ENCODE data around the gene ARID5B.
A peak's percentile ranks its signal among the peaks of the same experiment; 100 is the strongest.

Gene ARID5B

GRCh38 chr10:61993711-61994401, 92.4 kb downstream of the ARID5B start:
- in situ Hi-C loops (cut with MboI; ENCODE audit: low sequenced_read_pairs) = no loop called here
- Histone ChIP-seq H3K27me3 (ENCODE audit: low read depth) (no peaks in the 10 kb centered on the region), H3K4me3 (peak overlapping the region; percentile 1; the same call in 1 of the 2 replicates), H3K36me3 (replicated peaks) (no peaks in the 10 kb centered on the region), H3K9me3 (no peaks in the 10 kb centered on the region), H3K4me1 (peaks cover 39% of the 10 kb centered on the region)
- peak in 1 of 2 experiments; percentile 88 for DNase-seq (ENCODE audit: low spot score in 2 of 2)

- Histone ChIP-seq H3K27me3 (ENCODE audit: low read depth) (no peaks in the 10 kb centered on the region), H3K4me3 (peak overlapping the region; percentile 11), H3K36me3 (replicated peaks) (no peaks in the 10 kb centered on the region), H3K9me3 (no peaks in the 10 kb centered on the region), H3K4me1 (peaks cover 39% of the 10 kb centered on the region)
- in situ Hi-C loops (cut with MboI; ENCODE audit: low sequenced_read_pairs) = no loop called here
- DNase-seq (ENCODE audit: low spot score in 2 of 2) = peak; percentile 93 to 99
Observed at GRCh38 chr10:61994405-61995219, 93.1 kb downstream of the ARID5B start.

DNA sequence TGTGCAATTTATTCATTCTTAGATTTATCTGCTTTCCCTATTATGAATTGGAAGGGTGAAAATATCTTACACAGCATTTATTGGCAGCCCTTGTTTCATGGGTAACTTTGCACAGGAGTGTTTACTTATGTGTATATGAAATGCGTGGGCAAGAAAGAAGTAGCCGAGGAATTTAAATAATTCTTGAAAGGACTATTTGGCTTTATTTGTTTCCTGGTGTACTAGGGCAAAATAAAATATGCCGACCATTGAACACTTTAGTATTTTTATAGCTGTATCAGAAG, 93.7 kb downstream of the ARID5B start:
- H3K4me1 ChIP-seq = peaks cover 39% of the 10 kb centered on the region
- no peaks in the 10 kb centered on the region for H3K36me3 ChIP-seq (replicated peaks)
- H3K9me3 ChIP-seq = no peaks in the 10 kb centered on the region
- DNase-seq (ENCODE audit: low spot score in 2 of 2) = no peak
- H3K4me3 ChIP-seq = peak overlapping the region; percentile 11; the same call in 1 of the 2 replicates
- in situ Hi-C loops (cut with MboI; ENCODE audit: low sequenced_read_pairs) = no loop called here
- no peaks in the 10 kb centered on the region for H3K27me3 ChIP-seq (ENCODE audit: low read depth)

DNA sequence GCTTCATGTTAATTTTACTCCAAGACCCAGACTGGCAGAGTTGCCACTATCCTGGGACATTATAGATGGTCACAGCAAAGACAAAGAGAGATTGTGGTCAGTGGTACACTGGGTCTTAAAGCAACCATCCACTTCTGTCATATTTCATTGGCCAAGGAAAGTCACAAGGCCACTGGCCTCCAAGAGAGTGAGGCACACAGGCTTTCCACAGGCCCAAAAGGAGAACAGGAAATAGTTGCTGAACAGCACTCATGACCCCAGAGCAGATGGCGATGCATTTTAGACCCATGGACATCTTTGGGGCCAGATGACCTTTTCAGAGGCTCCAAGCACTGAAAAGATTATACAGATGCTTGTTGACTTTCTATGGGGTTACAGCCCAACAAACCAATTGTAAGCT, 97.4 kb downstream of the ARID5B start:
- Histone ChIP-seq H3K4me3 (no peak overlapping the region), H3K4me1 (peaks cover 18% of the 10 kb centered on the region), H3K27me3 (ENCODE audit: low read depth) (no peaks in the 10 kb centered on the region), H3K9me3 (no peaks in the 10 kb centered on the region), H3K36me3 (replicated peaks) (no peaks in the 10 kb centered on the region; the same call in 1 of the 2 replicates)
- in situ Hi-C loops (cut with MboI; ENCODE audit: low sequenced_read_pairs) = no loop called here
- DNase-seq (ENCODE audit: low spot score in 2 of 2) = no peak

DNA sequence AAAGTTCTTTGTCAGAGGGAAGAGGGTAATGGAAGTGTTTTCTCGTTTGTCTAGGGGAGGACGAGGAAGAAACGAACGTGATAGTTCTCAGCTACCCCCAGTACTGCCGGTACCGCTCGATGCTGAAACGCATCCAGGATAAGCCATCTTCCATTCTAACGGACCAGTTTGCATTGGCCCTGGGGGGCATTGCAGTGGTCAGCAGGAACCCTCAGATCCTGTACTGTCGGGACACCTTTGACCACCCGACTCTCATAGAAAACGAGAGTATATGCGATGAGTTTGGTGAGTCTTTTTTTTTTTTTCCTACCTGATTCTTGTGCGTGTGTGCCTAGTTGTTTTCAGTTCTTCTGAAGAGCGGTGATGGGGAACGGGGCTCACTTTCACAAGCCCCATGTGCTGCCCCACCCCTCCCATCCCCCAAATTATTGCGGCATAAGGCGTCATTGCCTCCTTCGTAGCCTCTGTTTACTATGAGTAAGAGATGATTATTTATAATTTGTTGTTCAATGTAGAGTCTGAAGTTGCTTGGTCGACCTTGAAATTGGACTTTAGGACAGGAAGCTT, 98.6 kb downstream of the ARID5B start:
- H3K27me3 ChIP-seq (ENCODE audit: low read depth) = no peaks in the 10 kb centered on the region
- in situ Hi-C loops (cut with MboI; ENCODE audit: low sequenced_read_pairs) = no loop called here
- H3K9me3 ChIP-seq = no peaks in the 10 kb centered on the region
- no peaks in the 10 kb centered on the region; the same call in 1 of the 2 replicates for H3K36me3 ChIP-seq (replicated peaks)
- DNase-seq (ENCODE audit: low spot score in 2 of 2) = no peak
- H3K4me1 ChIP-seq = peaks cover 10% of the 10 kb centered on the region
- H3K4me3 ChIP-seq = no peak overlapping the region

GRCh38 chr10:62000726-62001125, 99.2 kb downstream of the ARID5B start:
- H3K4me3 ChIP-seq = no peak overlapping the region
- in situ Hi-C loops (cut with MboI; ENCODE audit: low sequenced_read_pairs) = no loop called here
- no peaks in the 10 kb centered on the region; the same call in 1 of the 2 replicates for H3K36me3 ChIP-seq (replicated peaks)
- no peaks in the 10 kb centered on the region for H3K9me3 ChIP-seq
- H3K4me1 ChIP-seq = peaks cover 4% of the 10 kb centered on the region
- DNase-seq (ENCODE audit: low spot score in 2 of 2) = no peak
- H3K27me3 ChIP-seq (ENCODE audit: low read depth) = no peaks in the 10 kb centered on the region

GRCh38 chr10:62001898-62002297, 100.4 kb downstream of the ARID5B start:
- H3K27me3 ChIP-seq (ENCODE audit: low read depth) = no peaks in the 10 kb centered on the region
- H3K4me1 ChIP-seq = no peaks in the 10 kb centered on the region
- DNase-seq (ENCODE audit: low spot score in 2 of 2) = no peak
- in situ Hi-C loops (cut with MboI; ENCODE audit: low sequenced_read_pairs) = no loop called here
- no peaks in the 10 kb centered on the region for H3K9me3 ChIP-seq
- H3K4me3 ChIP-seq = no peak overlapping the region
- no peaks in the 10 kb centered on the region; the same call in 1 of the 2 replicates for H3K36me3 ChIP-seq (replicated peaks)

GRCh38 chr10:62002753-62003152, 101.3 kb downstream of the ARID5B start:
- Histone ChIP-seq H3K4me1 (no peaks in the 10 kb centered on the region), H3K36me3 (replicated peaks) (no peaks in the 10 kb centered on the region; the same call in 1 of the 2 replicates), H3K27me3 (ENCODE audit: low read depth) (no peaks in the 10 kb centered on the region), H3K9me3 (no peaks in the 10 kb centered on the region), H3K4me3 (no peak overlapping the region)
- in situ Hi-C loops (cut with MboI; ENCODE audit: low sequenced_read_pairs) = no loop called here
- no peak for DNase-seq (ENCODE audit: low spot score in 2 of 2)

- in situ Hi-C loops (cut with MboI; ENCODE audit: low sequenced_read_pairs) = no loop called here
- no peaks in the 10 kb centered on the region for H3K27me3 ChIP-seq (ENCODE audit: low read depth)
- no peaks in the 10 kb centered on the region for H3K9me3 ChIP-seq
- DNase-seq (ENCODE audit: low spot score in 2 of 2) = no peak
- H3K36me3 ChIP-seq (replicated peaks) = no peaks in the 10 kb centered on the region; the same call in 1 of the 2 replicates
- no peak overlapping the region for H3K4me3 ChIP-seq
- no peaks in the 10 kb centered on the region for H3K4me1 ChIP-seq
Observed at GRCh38 chr10:62004042-62004441, 102.5 kb downstream of the ARID5B start.

- Histone ChIP-seq H3K4me3 (no peak overlapping the region), H3K36me3 (replicated peaks) (no peaks in the 10 kb centered on the region; the same call in 1 of the 2 replicates), H3K27me3 (ENCODE audit: low read depth) (no peaks in the 10 kb centered on the region), H3K9me3 (no peaks in the 10 kb centered on the region), H3K4me1 (no peaks in the 10 kb centered on the region)
- in situ Hi-C loops (cut with MboI; ENCODE audit: low sequenced_read_pairs) = no loop called here
- no peak for DNase-seq (ENCODE audit: low spot score in 2 of 2)
Observed at GRCh38 chr10:62005281-62005680, 103.8 kb downstream of the ARID5B start.

- DNase-seq (ENCODE audit: low spot score in 2 of 2) = no peak
Observed at GRCh38 chr10:62005687-62006086, 104.2 kb downstream of the ARID5B start.

GRCh38 chr10:62007145-62007544, 105.6 kb downstream of the ARID5B start:
- Histone ChIP-seq H3K4me1 (no peaks in the 10 kb centered on the region), H3K27me3 (ENCODE audit: low read depth) (no peaks in the 10 kb centered on the region), H3K4me3 (no peak overlapping the region), H3K36me3 (replicated peaks) (no peaks in the 10 kb centered on the region; the same call in 1 of the 2 replicates), H3K9me3 (no peaks in the 10 kb centered on the region)
- DNase-seq (ENCODE audit: low spot score in 2 of 2) = no peak
- in situ Hi-C loops (cut with MboI; ENCODE audit: low sequenced_read_pairs) = no loop called here

More at GRCh38 chr10:62005687-62006086, 104.2 kb downstream of the ARID5B start:
- no peaks in the 10 kb centered on the region for H3K27me3 ChIP-seq (ENCODE audit: low read depth)
- no peak overlapping the region for H3K4me3 ChIP-seq
- no peaks in the 10 kb centered on the region; the same call in 1 of the 2 replicates for H3K36me3 ChIP-seq (replicated peaks)
- no peaks in the 10 kb centered on the region for H3K4me1 ChIP-seq
- no peaks in the 10 kb centered on the region for H3K9me3 ChIP-seq
- in situ Hi-C loops (cut with MboI; ENCODE audit: low sequenced_read_pairs) = no loop called here

DNA sequence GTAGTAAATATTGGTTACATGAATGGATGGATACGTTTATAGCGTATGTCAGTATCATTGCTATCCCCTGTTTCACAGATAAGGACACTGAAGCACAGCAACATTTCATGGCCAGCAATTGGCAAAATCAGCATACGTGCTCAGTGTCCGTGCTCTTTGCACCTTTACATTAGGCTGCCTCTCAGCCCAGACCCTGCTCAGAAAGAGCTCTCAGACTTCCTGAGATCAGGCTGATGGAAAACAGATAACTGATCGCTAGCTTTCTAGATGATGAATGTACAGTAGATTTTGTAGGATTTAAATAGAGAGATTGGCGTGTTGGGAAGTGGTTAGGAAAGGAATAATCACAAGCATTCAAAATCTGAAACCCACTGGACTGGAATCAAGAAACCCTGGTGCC, 106.7 kb downstream of the ARID5B start:
- no peaks in the 10 kb centered on the region for H3K27me3 ChIP-seq (ENCODE audit: low read depth)
- in situ Hi-C loops (cut with MboI; ENCODE audit: low sequenced_read_pairs) = no loop called here
- no peaks in the 10 kb centered on the region for H3K9me3 ChIP-seq
- H3K4me1 ChIP-seq = no peaks in the 10 kb centered on the region
- no peaks in the 10 kb centered on the region for H3K36me3 ChIP-seq (replicated peaks)
- no peak for DNase-seq (ENCODE audit: low spot score in 2 of 2)
- H3K4me3 ChIP-seq = no peak overlapping the region

DNA sequence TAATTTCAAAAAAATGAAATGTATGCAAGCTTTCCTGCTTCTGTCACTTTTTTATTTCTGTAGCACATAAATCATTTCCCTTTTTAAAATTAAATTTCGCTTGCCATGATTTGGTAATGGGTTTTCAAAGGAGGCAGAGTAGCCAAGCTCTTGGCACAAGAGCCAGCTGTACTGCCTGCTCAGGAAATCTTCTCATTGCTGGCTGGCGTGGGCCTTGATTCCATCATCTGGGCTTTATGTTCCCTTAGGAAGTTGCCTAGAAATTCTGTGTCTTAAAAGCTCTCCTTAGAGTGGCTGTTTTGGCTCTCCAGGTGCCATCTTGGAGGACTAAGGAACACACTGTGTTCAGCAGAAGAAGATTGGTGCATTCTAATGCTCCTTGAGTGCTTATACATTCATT, 107.4 kb downstream of the ARID5B start:
- Histone ChIP-seq H3K36me3 (replicated peaks) (no peaks in the 10 kb centered on the region), H3K9me3 (no peaks in the 10 kb centered on the region), H3K4me3 (no peak overlapping the region), H3K27me3 (ENCODE audit: low read depth) (no peaks in the 10 kb centered on the region), H3K4me1 (no peaks in the 10 kb centered on the region)
- in situ Hi-C loops (cut with MboI; ENCODE audit: low sequenced_read_pairs) = no loop called here
- no peak for DNase-seq (ENCODE audit: low spot score in 2 of 2)
